GM12864 (cell line): ENCODE measurements around the gene SLC33A1.
A peak's percentile ranks its signal among the peaks of the same experiment; 100 is the strongest.

ENCODE experiments used
- DNase-seq: peaks from one replicate; pipeline ENCODE4 v3.0.0-alpha.2; 2011; ENCODE audit warnings: low read depth
- H3K4me3 ChIP-seq: 2 replicates; pipeline ENCODE4 v1.5.1; 2011; ENCODE audit warnings: mild to moderate bottlenecking, low read depth, low read length, control low read depth
- TF ChIP-seq, protein P1 (sequence below): IDR thresholded peaks from 2 replicates; pipeline ENCODE4 v1.5.1; 2011; ENCODE audit warnings: low read depth, mild to moderate bottlenecking, moderate library complexity, low read length, control low read depth, inconsistent platforms; ENCODE audit errors: missing control alignments

SLC33A1 gene

DNA sequence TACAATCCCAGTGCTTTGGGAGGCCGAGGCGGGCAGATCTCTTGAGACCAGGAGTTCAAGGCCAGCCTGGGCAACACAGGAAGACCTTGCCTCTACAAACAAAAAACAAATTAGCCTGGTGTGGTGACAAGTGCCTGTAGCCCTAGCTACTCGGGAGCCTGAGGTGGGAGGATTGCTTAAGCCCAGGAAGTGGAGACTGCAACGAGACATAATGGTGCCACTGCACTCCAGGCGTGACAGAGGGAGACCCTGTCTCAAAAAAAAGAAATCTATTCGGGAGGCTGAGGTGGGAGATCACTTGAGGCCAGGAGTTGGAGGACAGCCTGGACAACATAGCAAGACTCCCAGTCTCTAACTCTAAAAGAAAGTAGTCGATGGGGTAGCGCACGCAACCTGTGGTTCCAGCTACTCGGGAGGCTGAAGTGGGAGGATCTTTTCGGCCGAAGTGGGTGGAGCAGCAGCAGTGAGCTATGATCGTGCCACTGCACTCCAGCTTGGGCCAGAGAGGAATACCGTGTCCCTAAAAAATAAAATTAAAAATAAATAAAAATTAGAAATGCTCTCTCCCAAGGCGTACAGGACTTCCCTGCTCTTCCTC lies 48.9 kb downstream of the SLC33A1 start:
- no peak for DNase-seq
- TF ChIP-seq, protein P1, sequence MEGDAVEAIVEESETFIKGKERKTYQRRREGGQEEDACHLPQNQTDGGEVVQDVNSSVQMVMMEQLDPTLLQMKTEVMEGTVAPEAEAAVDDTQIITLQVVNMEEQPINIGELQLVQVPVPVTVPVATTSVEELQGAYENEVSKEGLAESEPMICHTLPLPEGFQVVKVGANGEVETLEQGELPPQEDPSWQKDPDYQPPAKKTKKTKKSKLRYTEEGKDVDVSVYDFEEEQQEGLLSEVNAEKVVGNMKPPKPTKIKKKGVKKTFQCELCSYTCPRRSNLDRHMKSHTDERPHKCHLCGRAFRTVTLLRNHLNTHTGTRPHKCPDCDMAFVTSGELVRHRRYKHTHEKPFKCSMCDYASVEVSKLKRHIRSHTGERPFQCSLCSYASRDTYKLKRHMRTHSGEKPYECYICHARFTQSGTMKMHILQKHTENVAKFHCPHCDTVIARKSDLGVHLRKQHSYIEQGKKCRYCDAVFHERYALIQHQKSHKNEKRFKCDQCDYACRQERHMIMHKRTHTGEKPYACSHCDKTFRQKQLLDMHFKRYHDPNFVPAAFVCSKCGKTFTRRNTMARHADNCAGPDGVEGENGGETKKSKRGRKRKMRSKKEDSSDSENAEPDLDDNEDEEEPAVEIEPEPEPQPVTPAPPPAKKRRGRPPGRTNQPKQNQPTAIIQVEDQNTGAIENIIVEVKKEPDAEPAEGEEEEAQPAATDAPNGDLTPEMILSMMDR = no peak
- peak overlapping the region; percentile 68 for H3K4me3 ChIP-seq

DNA sequence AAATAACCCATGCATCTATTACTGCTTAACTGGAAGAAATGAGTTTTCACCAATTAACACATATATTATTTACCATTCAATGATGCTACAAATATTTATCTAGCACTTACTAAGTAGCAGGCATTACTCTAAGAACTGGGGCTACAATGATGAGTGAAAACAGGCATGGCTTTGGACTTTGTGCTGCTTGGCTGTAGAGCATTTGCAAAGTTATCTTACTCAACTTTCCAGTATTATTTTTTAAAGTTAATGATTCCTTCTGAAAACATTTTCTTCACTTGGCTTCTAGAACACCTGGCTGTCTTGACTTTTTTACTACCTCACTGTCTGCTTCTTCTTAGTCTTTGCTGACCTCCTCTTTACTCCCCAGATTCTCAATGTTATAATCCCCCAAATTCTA lies 49.9 kb downstream of the SLC33A1 start:
- TF ChIP-seq, protein P1 = no peak
- DNase-seq = no peak
- H3K4me3 ChIP-seq = no peak overlapping the region

DNA sequence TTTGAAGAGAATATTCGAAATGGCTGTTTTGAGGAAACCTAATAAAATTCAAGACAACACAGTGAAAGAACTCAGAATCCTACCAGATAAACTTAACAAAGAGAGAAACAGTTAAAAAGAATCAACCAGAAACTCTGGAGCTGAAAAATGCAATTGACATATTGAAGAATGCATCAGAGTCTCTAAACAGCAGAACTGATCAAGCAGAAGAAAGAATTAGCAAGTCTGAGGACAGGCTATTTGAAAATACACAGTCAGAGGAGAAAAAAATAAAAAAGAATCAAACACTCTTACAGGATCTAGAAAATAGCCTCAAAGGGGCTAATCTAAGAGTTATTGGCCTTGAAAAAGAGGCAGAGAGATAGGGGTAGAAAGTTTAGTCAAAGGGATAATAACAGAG lies 61.7 kb downstream of the SLC33A1 start:
- H3K4me3 ChIP-seq = no peak overlapping the region
- DNase-seq = no peak
- TF ChIP-seq, protein P1 = no peak

DNA sequence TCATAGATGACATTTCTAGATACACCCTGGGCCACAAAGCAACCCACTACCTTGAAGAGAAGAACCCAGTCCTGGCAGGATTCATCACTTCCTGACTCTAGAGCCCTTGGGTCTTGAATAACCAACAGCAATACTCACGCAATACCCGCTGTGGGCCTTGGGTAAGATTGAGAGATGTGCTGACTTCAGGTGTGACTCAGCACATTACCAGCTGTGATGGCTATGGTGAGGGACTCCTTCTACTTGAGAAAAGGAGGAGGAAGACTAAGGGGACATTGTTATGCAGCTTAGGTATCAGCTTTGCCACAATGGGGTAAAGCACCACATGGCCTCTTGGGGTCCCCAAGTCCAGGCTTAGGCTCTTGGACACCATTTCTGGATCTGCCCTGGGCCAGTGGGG lies 63.0 kb downstream of the SLC33A1 start:
- H3K4me3 ChIP-seq = no peak overlapping the region
- DNase-seq = no peak
- TF ChIP-seq, protein P1 = no peak

DNA sequence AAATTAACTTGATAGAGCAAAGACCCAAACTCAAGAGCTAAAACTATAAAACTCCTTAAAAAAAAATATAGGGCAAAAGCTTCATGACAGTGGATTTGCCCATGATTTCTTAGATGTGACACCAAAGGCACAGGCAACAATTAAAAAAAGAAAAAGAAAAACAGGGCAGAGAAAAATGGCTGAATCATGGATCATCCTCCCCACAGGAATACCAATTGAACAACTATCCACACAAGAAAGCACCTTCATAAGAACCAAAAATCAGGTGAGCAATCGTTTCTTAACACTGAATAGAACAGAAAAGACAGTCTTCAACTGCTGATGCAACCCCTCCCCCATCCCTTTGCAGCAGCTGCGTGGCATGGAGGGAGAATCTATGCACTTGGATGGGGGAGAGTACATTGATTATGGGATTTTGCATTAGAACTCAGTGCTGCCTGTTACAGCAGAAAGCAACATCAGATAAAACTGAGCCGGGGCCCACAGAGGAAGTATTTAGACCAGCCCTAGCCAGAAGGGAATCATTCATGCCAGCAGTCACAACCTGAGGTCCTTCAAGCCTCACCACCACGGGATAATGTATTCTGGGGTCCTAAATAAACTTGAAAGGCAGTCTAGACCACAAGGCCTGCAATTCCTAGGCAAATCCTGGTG lies 63.8 kb downstream of the SLC33A1 start:
- TF ChIP-seq, protein P1 = no peak
- H3K4me3 ChIP-seq = no peak overlapping the region
- no peak for DNase-seq

- DNase-seq = no peak
- TF ChIP-seq, protein P1 = no peak
- no peak overlapping the region for H3K4me3 ChIP-seq
Observed at GRCh38 chr3:155785662-155786295, 68.4 kb downstream of the SLC33A1 start.
